ENCODE measurements around the gene SMG6. TPM values are rescaled to one million over a fixed set of nuclear protein-coding genes. Genes with fewer than 3 reads are reported as not detected.

SMG6 gene
- total and polyA plus RNA-seq, 2 of the 8 experiments (the other 6 are each of a cell fraction or from before 2014, with no cell fraction given) = 18.5 to 25.2 TPM

- WGBS, 2 experiments (ENCODE audit: extremely low coverage in 1 of 2, insufficient coverage in 1 of 2, insufficient read length in 1 of 2, insufficient replicate concordance in 2 of 2, low coverage in 1 of 2, low lambda C conversion rate in 2 of 2, missing lambda C conversion rate in 1 of 2) = 92% methylated on average over 5 of the region's 10 CpGs; no CpG with 5 or more reads in 1 of the 2 experiments
- Histone ChIP-seq H4K20me1 (replicated peaks in 1 of 2; ENCODE audit: control insufficient read depth in 1 of 2, insufficient read depth in 2 of 2, low read length in 2 of 2) (peaks cover 2 to 4% of the 10 kb centered on the region in 2 experiments), H2BK15ac (ENCODE audit: low read length) (no peak overlapping the region), H3K4me1 (replicated peaks in 1 of 4; ENCODE audit: control insufficient read depth in 3 of 4, insufficient read depth in 4 of 4, low read length in 3 of 4) (peaks cover 2 to 15% (median 5%) of the 10 kb centered on the region in 4 experiments; a peak in 6 of 7 replicates), H3K9me3 (ENCODE audit: insufficient read depth in 2 of 2, low read depth in 1 of 2, low read length in 1 of 2) (no peaks in the 10 kb centered on the region), H3K56ac (replicated peaks; ENCODE audit: insufficient read length, low read depth, low read length) (no peak overlapping the region), H2BK120ac (replicated peaks; ENCODE audit: low read depth, low read length) (no peak overlapping the region), H2BK20ac (ENCODE audit: low read length) (no peak overlapping the region), H3K23me2 (ENCODE audit: low read depth, low read length) (no peaks in the 10 kb centered on the region), H3K18ac (ENCODE audit: extremely low read depth, low read length) (no peak overlapping the region; the same call in 1 of the 2 replicates), H2AK5ac (ENCODE audit: low read depth, low read length) (no peak overlapping the region), H3K9ac (replicated peaks in 1 of 4; ENCODE audit: extremely low read depth in 1 of 4, low read depth in 3 of 4, low read length in 3 of 4) (no peak overlapping the region), H4K5ac (ENCODE audit: insufficient read length, low read depth, low read length) (no peak overlapping the region), H3K79me2 (ENCODE audit: control insufficient read depth in 1 of 2, insufficient read depth in 2 of 2, low read length in 2 of 2) (no peaks in the 10 kb centered on the region), H2BK5ac (ENCODE audit: low read depth, low read length) (no peak overlapping the region), H3K4ac (replicated peaks; ENCODE audit: insufficient read length, low read depth, low read length) (no peak overlapping the region), H3K4me3 (ENCODE audit: extremely low read depth in 1 of 4, insufficient read depth in 2 of 4, low read depth in 3 of 4, low read length in 4 of 4) (no peak overlapping the region), H3K36me3 (ENCODE audit: control insufficient read depth in 2 of 4, insufficient read depth in 4 of 4, low read length in 3 of 4) (peaks cover 0 to 7% (median 0%) of the 10 kb centered on the region in 4 experiments; a peak in 3 of 8 replicates), H4K91ac (replicated peaks; ENCODE audit: insufficient read length, low read length) (no peak overlapping the region), H3K27ac (ENCODE audit: low read depth, low read length) (no peak overlapping the region), H2AFZ (ENCODE audit: low read length) (no peak overlapping the region), H3K23ac (ENCODE audit: insufficient read length) (no peak overlapping the region), H3K4me2 (ENCODE audit: insufficient read depth in 1 of 2, low read depth in 2 of 2, low read length in 2 of 2) (no peak overlapping the region), H4K8ac (ENCODE audit: extremely low read depth, insufficient read depth, low read length) (no peak overlapping the region), H3K27me3 (replicated peaks in 1 of 4; ENCODE audit: control insufficient read depth in 3 of 4, extremely low read depth in 1 of 4, insufficient read depth in 3 of 4, low read length in 3 of 4) (no peaks in the 10 kb centered on the region), H2BK12ac (ENCODE audit: low read depth, low read length) (no peak overlapping the region), H3K79me1 (ENCODE audit: low read depth, low read length) (no peaks in the 10 kb centered on the region), H3K14ac (ENCODE audit: insufficient read length) (no peak overlapping the region)
- no peak for DNase-seq (ENCODE audit: low read depth in 1 of 2, low spot score in 2 of 2)
- CTCF ChIA-PET (ENCODE audit: partially characterized antibody) = interaction anchor here (0.9 to 11.7 kb wide), 13 partner anchors 10 to 170 kb away, joined by 3 to 122 read pairs (median 4); partner anchors contain the start of gene HIC1
- no peak for FAIRE-seq
- TF ChIP-seq TAF7 (optimal IDR thresholded peaks at IDR 0.05; ENCODE audit: borderline replicate concordance, low read depth, low read length) (no peak), HDAC6 (IDR thresholded peaks at IDR 0.05; ENCODE audit: low read depth, low read length) (no peak), CHD2 (IDR thresholded peaks at IDR 0.05; ENCODE audit: low read length) (no peak), MAFK (IDR thresholded peaks at IDR 0.05; ENCODE audit: low read depth, low read length) (no peak), ZNF274 (IDR thresholded peaks at IDR 0.05; ENCODE audit: borderline replicate concordance, extremely low read depth, low read length) (no peak), RBBP5 (IDR thresholded peaks at IDR 0.05; ENCODE audit: borderline replicate concordance, low read depth, low read length) (no peak), SIRT6 (IDR thresholded peaks at IDR 0.05; ENCODE audit: low read length) (no peak), POLR2A (IDR thresholded peaks at IDR 0.05; ENCODE audit: control extremely low read depth in 1 of 2, low read depth in 2 of 2, low read length in 2 of 2) (no peak), ATF2 (IDR thresholded peaks at IDR 0.05; ENCODE audit: low read length) (no peak), YY1 (IDR thresholded peaks at IDR 0.05; ENCODE audit: low read depth, low read length) (no peak), CBX8 (IDR thresholded peaks at IDR 0.05; ENCODE audit: borderline replicate concordance, low read depth, low read length) (no peak), JUND (IDR thresholded peaks at IDR 0.05; ENCODE audit: low read length) (no peak), KDM1A (IDR thresholded peaks at IDR 0.05; ENCODE audit: borderline replicate concordance, low read length) (no peak), TBP (IDR thresholded peaks at IDR 0.05; ENCODE audit: low read depth, low read length) (no peak)
- POLR2A ChIA-PET (ENCODE audit: partially characterized antibody) = no interaction called here
These were observed 228.7 kb downstream of the SMG6 start for GRCh38 chr17:2074919-2075318.
